HG02642 (cell line): ENCODE measurements around the gene CUX1.

ENCODE experiments used
- ATAC-seq: cut with Tn5 transposase; IDR thresholded peaks from one replicate; pipeline ENCODE4 v1.9.1; 2021; ENCODE audit warnings: mild to moderate bottlenecking; ENCODE audit not compliant: unreplicated experiment, poor library complexity

CUX1 gene

GRCh38 chr7:102101111-102101551, 283.7 kb downstream of the CUX1 start:
- no peak for ATAC-seq

- ATAC-seq: no peak
Observed at GRCh38 chr7:102101926-102102325, 284.5 kb downstream of the CUX1 start.

- no peak for ATAC-seq
Observed at GRCh38 chr7:102103027-102103372, 285.6 kb downstream of the CUX1 start.

GRCh38 chr7:102104245-102104644, 286.8 kb downstream of the CUX1 start:
- no peak for ATAC-seq

GRCh38 chr7:102106625-102107024, 289.2 kb downstream of the CUX1 start:
- no peak for ATAC-seq

GRCh38 chr7:102107474-102108104, 290.2 kb downstream of the CUX1 start:
- ATAC-seq: no peak

GRCh38 chr7:102111061-102112041, 293.9 kb downstream of the CUX1 start:
- ATAC-seq: no peak

- ATAC-seq: no peak
Observed at GRCh38 chr7:102115181-102115580, 297.8 kb downstream of the CUX1 start.

GRCh38 chr7:102115931-102116330, 298.5 kb downstream of the CUX1 start:
- no peak for ATAC-seq

GRCh38 chr7:102117743-102118142, 300.3 kb downstream of the CUX1 start:
- ATAC-seq: no peak

GRCh38 chr7:102119213-102119651, 301.8 kb downstream of the CUX1 start:
- no peak for ATAC-seq

GRCh38 chr7:102119925-102120324, 302.5 kb downstream of the CUX1 start:
- no peak for ATAC-seq

- ATAC-seq: no peak
Observed at GRCh38 chr7:102120666-102121195, 303.3 kb downstream of the CUX1 start.

- no peak for ATAC-seq
Observed at GRCh38 chr7:102122026-102122425, 304.6 kb downstream of the CUX1 start.

- ATAC-seq: no peak
Observed at GRCh38 chr7:102125127-102125596, 307.7 kb downstream of the CUX1 start.

- no peak for ATAC-seq
Observed at GRCh38 chr7:102128303-102128702, 310.9 kb downstream of the CUX1 start.

- ATAC-seq: no peak
Observed at GRCh38 chr7:102129636-102130370, 312.4 kb downstream of the CUX1 start.

- no peak for ATAC-seq
Observed at GRCh38 chr7:102132209-102132752, 314.9 kb downstream of the CUX1 start.

GRCh38 chr7:102138676-102139075, 321.2 kb downstream of the CUX1 start:
- ATAC-seq: no peak

GRCh38 chr7:102140952-102141370, 323.5 kb downstream of the CUX1 start:
- no peak for ATAC-seq
